ENCODE measurements around the gene TSEN15. TPM values are rescaled to one million over a fixed set of nuclear protein-coding genes. Genes with fewer than 3 reads are reported as not detected.

The TSEN15 gene
- total and polyA plus RNA-seq, 10 of the 15 experiments (the other 5 are each of a cell fraction or from before 2014, with no cell fraction given): 21.1 to 136 (median 70.2) TPM

GRCh38 chr1:184093071-184093470 lies 41.5 kb downstream of the TSEN15 start:
- DNase-seq (ENCODE audit: low read depth, low spot score) (no peak), ATAC-seq (no peak), FAIRE-seq (no peak)
- no TSS peak for BruUV-seq (replicated peaks)
- Histone ChIP-seq H3K4me2 (ENCODE audit: control insufficient read depth, insufficient read depth) (no peak overlapping the region), H3K4me3 (no peak overlapping the region), H3K27me3 (replicated peaks in 1 of 2; ENCODE audit: control insufficient read depth in 2 of 2, insufficient read depth in 2 of 2, low read length in 1 of 2) (no peaks in the 10 kb centered on the region), H3K27ac (ENCODE audit: control insufficient read depth, insufficient read depth) (no peak overlapping the region), H3K4me1 (ENCODE audit: control insufficient read depth, insufficient read depth, low read length) (no peaks in the 10 kb centered on the region), H3K79me2 (ENCODE audit: control insufficient read depth, insufficient read depth, low read length) (no peaks in the 10 kb centered on the region), H3K9me3 (replicated peaks; ENCODE audit: control insufficient read depth, insufficient read depth, low read length) (no peaks in the 10 kb centered on the region), H2AFZ (ENCODE audit: control insufficient read depth, low read depth, low read length) (no peak overlapping the region), H3K36me3 (ENCODE audit: control insufficient read depth in 2 of 2, insufficient read depth in 2 of 2, low read length in 1 of 2) (no peaks in the 10 kb centered on the region), H4K20me1 (ENCODE audit: control insufficient read depth, insufficient read depth) (no peaks in the 10 kb centered on the region), H3K9ac (ENCODE audit: control insufficient read depth, insufficient read depth, low read length) (no peak overlapping the region)
- ChIA-PET POLR2A (no interaction called here), RAD21 (ENCODE audit: unreplicated experiment) (no interaction called here), CTCF (no interaction called here), SMC1A (ENCODE audit: uncharacterized antibody, unreplicated experiment) (no interaction called here)
- intact Hi-C loops (cut with micrococcal nuclease; ENCODE audit: unreplicated experiment) (no loop called here), in situ Hi-C loops (cut with MboI) (no loop called here)
- WGBS (ENCODE audit: insufficient coverage, insufficient replicate concordance, low lambda C conversion rate, missing lambda C conversion rate): 70% methylated on average over 2 of the region's 2 CpGs
- TF ChIP-seq SKIL (IDR thresholded peaks at IDR 0.05; ENCODE audit: low read depth, poor library complexity, severe bottlenecking) (no peak), ZBED1 (IDR thresholded peaks at IDR 0.05; ENCODE audit: borderline replicate concordance) (no peak), MYC (IDR thresholded peaks at IDR 0.05; ENCODE audit: insufficient read depth, insufficient read length, insufficient replicate concordance, low read length, severe bottlenecking) (no peak), HDGF (IDR thresholded peaks at IDR 0.05) (no peak), MXI1 (IDR thresholded peaks at IDR 0.05; ENCODE audit: low read depth, low read length) (no peak), NFYB (IDR thresholded peaks at IDR 0.05; ENCODE audit: insufficient read depth, low read depth, low read length) (no peak), KLF5 (IDR thresholded peaks at IDR 0.05; ENCODE audit: partially characterized antibody) (no peak), ZNF217 (IDR thresholded peaks at IDR 0.05) (no peak), CBX3 (IDR thresholded peaks at IDR 0.05; ENCODE audit: borderline replicate concordance, low read depth) (no peak), MYB (IDR thresholded peaks at IDR 0.05; ENCODE audit: borderline replicate concordance, low read depth, low read length) (no peak), RAD51 (IDR thresholded peaks at IDR 0.05) (no peak), NFYA (IDR thresholded peaks at IDR 0.05; ENCODE audit: borderline replicate concordance, low read depth, low read length) (no peak), CREB1 (IDR thresholded peaks at IDR 0.05; ENCODE audit: low read depth) (no peak)
- TF ChIP-seq, protein P1, sequence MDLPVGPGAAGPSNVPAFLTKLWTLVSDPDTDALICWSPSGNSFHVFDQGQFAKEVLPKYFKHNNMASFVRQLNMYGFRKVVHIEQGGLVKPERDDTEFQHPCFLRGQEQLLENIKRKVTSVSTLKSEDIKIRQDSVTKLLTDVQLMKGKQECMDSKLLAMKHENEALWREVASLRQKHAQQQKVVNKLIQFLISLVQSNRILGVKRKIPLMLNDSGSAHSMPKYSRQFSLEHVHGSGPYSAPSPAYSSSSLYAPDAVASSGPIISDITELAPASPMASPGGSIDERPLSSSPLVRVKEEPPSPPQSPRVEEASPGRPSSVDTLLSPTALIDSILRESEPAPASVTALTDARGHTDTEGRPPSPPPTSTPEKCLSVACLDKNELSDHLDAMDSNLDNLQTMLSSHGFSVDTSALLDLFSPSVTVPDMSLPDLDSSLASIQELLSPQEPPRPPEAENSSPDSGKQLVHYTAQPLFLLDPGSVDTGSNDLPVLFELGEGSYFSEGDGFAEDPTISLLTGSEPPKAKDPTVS (IDR thresholded peaks at IDR 0.05; ENCODE audit: low read depth, low read length): no peak
- TF ChIP-seq, protein P2, sequence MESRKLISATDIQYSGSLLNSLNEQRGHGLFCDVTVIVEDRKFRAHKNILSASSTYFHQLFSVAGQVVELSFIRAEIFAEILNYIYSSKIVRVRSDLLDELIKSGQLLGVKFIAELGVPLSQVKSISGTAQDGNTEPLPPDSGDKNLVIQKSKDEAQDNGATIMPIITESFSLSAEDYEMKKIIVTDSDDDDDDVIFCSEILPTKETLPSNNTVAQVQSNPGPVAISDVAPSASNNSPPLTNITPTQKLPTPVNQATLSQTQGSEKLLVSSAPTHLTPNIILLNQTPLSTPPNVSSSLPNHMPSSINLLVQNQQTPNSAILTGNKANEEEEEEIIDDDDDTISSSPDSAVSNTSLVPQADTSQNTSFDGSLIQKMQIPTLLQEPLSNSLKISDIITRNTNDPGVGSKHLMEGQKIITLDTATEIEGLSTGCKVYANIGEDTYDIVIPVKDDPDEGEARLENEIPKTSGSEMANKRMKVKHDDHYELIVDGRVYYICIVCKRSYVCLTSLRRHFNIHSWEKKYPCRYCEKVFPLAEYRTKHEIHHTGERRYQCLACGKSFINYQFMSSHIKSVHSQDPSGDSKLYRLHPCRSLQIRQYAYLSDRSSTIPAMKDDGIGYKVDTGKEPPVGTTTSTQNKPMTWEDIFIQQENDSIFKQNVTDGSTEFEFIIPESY (IDR thresholded peaks at IDR 0.05): no peak
- TF ChIP-seq, protein P3, sequence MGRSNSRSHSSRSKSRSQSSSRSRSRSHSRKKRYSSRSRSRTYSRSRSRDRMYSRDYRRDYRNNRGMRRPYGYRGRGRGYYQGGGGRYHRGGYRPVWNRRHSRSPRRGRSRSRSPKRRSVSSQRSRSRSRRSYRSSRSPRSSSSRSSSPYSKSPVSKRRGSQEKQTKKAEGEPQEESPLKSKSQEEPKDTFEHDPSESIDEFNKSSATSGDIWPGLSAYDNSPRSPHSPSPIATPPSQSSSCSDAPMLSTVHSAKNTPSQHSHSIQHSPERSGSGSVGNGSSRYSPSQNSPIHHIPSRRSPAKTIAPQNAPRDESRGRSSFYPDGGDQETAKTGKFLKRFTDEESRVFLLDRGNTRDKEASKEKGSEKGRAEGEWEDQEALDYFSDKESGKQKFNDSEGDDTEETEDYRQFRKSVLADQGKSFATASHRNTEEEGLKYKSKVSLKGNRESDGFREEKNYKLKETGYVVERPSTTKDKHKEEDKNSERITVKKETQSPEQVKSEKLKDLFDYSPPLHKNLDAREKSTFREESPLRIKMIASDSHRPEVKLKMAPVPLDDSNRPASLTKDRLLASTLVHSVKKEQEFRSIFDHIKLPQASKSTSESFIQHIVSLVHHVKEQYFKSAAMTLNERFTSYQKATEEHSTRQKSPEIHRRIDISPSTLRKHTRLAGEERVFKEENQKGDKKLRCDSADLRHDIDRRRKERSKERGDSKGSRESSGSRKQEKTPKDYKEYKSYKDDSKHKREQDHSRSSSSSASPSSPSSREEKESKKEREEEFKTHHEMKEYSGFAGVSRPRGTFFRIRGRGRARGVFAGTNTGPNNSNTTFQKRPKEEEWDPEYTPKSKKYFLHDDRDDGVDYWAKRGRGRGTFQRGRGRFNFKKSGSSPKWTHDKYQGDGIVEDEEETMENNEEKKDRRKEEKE (IDR thresholded peaks at IDR 0.05): no peak
